A549 (cell line): ENCODE data around the gene ARL17B. TPM values are rescaled to one million over a fixed set of nuclear protein-coding genes. Genes with fewer than 3 reads are reported as not detected.

Experiments
- ATAC-seq, 2 experiments: fragments of 200-7000 bp in 1 of 2; fragments of >200 bp in 1 of 2; cut with Nextera tagmentation in 1 of 2; cut with Tn5 transposase in 1 of 2; 3 replicates each; pipeline versions ENCODE4 v1.8.0 to v1.9.1; 2018 to 2020; ENCODE audit warnings: mild to moderate bottlenecking in 1 of 2, moderate library complexity in 1 of 2
- CTCF ChIA-PET: fragments of 300-600 bp; sonication (Branson Sonifier 250); formaldehyde crosslinking; extraction: SDS; loops from one replicate; lab custom pipeline; 2021; ENCODE audit warnings: antibody characterized with exemption, inconsistent platforms; lab: Yijun Ruan, JAX
- POLR2A ChIA-PET: fragments of 350-600 bp; formaldehyde crosslinking; extraction: SDS; loops from one replicate; lab custom pipeline; 2021; ENCODE audit warnings: antibody characterized with exemption, inconsistent platforms; lab: Yijun Ruan, JAX
- DNase-seq, 2 experiments: peaks; one replicate each; pipeline versions ENCODE4 v3.0.0 to v3.0.0-alpha.2; 2011 to 2016; ENCODE audit warnings: low read depth in 1 of 2, low spot score in 1 of 2
- FAIRE-seq: peaks from 2 replicates; lab custom pipeline; 2011; peaks lifted over from hg19 to GRCh38; lab: Jason Lieb, UNC
- H3K27ac ChIP-seq, 2 experiments: fragments of >200 bp; sonication (Bioruptor Twin); formaldehyde crosslinking; 3 replicates each; pipeline ENCODE4 v1.5.1; 2016 to 2017
- H3K4me1 ChIP-seq: fragments of >200 bp; sonication (Bioruptor Twin); formaldehyde crosslinking; 3 replicates; pipeline ENCODE4 v1.6.1; 2016
- H3K4me2 ChIP-seq: fragments of >200 bp; sonication (Bioruptor Twin); formaldehyde crosslinking; 3 replicates; pipeline ENCODE4 v1.6.1; 2016
- H3K4me3 ChIP-seq: fragments of >200 bp; sonication (Bioruptor Twin); formaldehyde crosslinking; 3 replicates; pipeline ENCODE4 v1.5.1; 2016
- H3K9me3 ChIP-seq: fragments of >200 bp; sonication (Bioruptor Twin); formaldehyde crosslinking; 3 replicates; pipeline ENCODE4 v1.6.1; 2016
- BHLHE40 ChIP-seq: IDR thresholded peaks from 2 replicates; pipeline ENCODE4 v1.6.1; 2012; ENCODE audit warnings: low read depth, low read length, inconsistent platforms
- CBX2 ChIP-seq: fragments of 200-600 bp; sonication (generic); IDR thresholded peaks from 2 replicates; pipeline ENCODE4 v1.6.1; 2016; ENCODE audit warnings: low read depth, mild to moderate bottlenecking, borderline replicate concordance
- CBX8 ChIP-seq: fragments of 200-600 bp; sonication (generic); IDR thresholded peaks from 2 replicates; pipeline ENCODE4 v1.6.1; 2016
- EHMT2 ChIP-seq: fragments of 200-600 bp; sonication (generic); IDR thresholded peaks from 2 replicates; pipeline ENCODE4 v1.6.1; 2016; ENCODE audit warnings: antibody characterized with exemption, low read depth, mild to moderate bottlenecking, moderate library complexity
- FOSB ChIP-seq: fragments of 250-450 bp; sonication (Bioruptor Pico); IDR thresholded peaks from 2 replicates; pipeline ENCODE4 v1.5.0; 2020; ENCODE audit warnings: mild to moderate bottlenecking, moderate library complexity
- FOXS1 ChIP-seq: fragments of 250-450 bp; sonication (Bioruptor Pico); IDR thresholded peaks from 2 replicates; pipeline ENCODE4 v1.5.0; 2020; ENCODE audit warnings: mild to moderate bottlenecking, moderate library complexity
- HOXB13 ChIP-seq: fragments of 250-450 bp; sonication (Bioruptor Pico); IDR thresholded peaks from 2 replicates; pipeline ENCODE4 v1.5.0; 2020; ENCODE audit warnings: low read depth, mild to moderate bottlenecking, moderate library complexity
- JUN ChIP-seq, 2 experiments: fragments of >200 bp; sonication (Bioruptor Twin); formaldehyde crosslinking; IDR thresholded peaks; 2 replicates in 1 of 2; 3 replicates in 1 of 2; pipeline ENCODE4 v1.6.1; 2016 to 2017
- JUNB ChIP-seq: fragments of >200 bp; sonication (Bioruptor Twin); formaldehyde crosslinking; IDR thresholded peaks from 2 replicates; pipeline ENCODE4 v1.6.1; 2016
- KDM5A ChIP-seq: fragments of 200-600 bp; sonication (generic); IDR thresholded peaks from 2 replicates; pipeline ENCODE4 v1.6.1; 2016; ENCODE audit warnings: antibody characterized with exemption, mild to moderate bottlenecking
- MAZ ChIP-seq: fragments of 150-350 bp; IDR thresholded peaks from 2 replicates; pipeline ENCODE4 v1.6.1; 2014; ENCODE audit warnings: antibody characterized with exemption, low read depth, low read length, borderline replicate concordance
- POLR2A ChIP-seq: IDR thresholded peaks from 2 replicates; pipeline ENCODE4 v1.6.1; 2012; ENCODE audit warnings: mild to moderate bottlenecking, low read length
- POLR2AphosphoS2 ChIP-seq: conservative IDR thresholded peaks from 2 replicates; pipeline ENCODE4 v1.6.1; 2012; ENCODE audit warnings: low read length, improper control_type of control experiment, inconsistent platforms
- RAD21 ChIP-seq, 2 experiments: fragments of >200 bp in 1 of 2; sonication (Bioruptor Twin) in 1 of 2; formaldehyde crosslinking in 1 of 2; IDR thresholded peaks in 1 of 2; conservative IDR thresholded peaks in 1 of 2; 2 replicates in 1 of 2; 3 replicates in 1 of 2; pipeline ENCODE4 v1.6.1; 2012 to 2018; ENCODE audit warnings: inconsistent platforms in 1 of 2
- RNF2 ChIP-seq: fragments of 200-600 bp; sonication (generic); IDR thresholded peaks from 2 replicates; pipeline ENCODE4 v1.6.1; 2016; ENCODE audit warnings: low read depth, mild to moderate bottlenecking, antibody characterized with exemption, moderate library complexity, borderline replicate concordance
- SMC3 ChIP-seq: fragments of >200 bp; sonication (Bioruptor Twin); formaldehyde crosslinking; IDR thresholded peaks from 3 replicates; pipeline ENCODE4 v1.6.1; 2018; ENCODE audit warnings: inconsistent platforms
- ZC3H11A ChIP-seq: fragments of 450-650 bp; IDR thresholded peaks from 2 replicates; pipeline ENCODE4 v1.6.1; 2014; ENCODE audit warnings: antibody characterized with exemption, mild to moderate bottlenecking
- ZFP36 ChIP-seq: fragments of 450-650 bp; IDR thresholded peaks from 2 replicates; pipeline ENCODE4 v1.6.1; 2014; ENCODE audit warnings: borderline replicate concordance; ENCODE audit not compliant: partially characterized antibody
- WGBS: methylation state at CpG from one replicate; pipeline ENCODE4 v1.1.6; 2017; ENCODE audit errors: missing lambda C conversion rate; 5-methylcytosine and 5-hydroxymethylcytosine counted together
- polyA plus RNA-seq, 4 experiments: library from polyadenylated mRNA; depleted of rRNA in 3 of 4; stranded (reverse); fragments of >200 nt; fragmentation: RNase III in 1 of 4; extraction: RNeasy Plus Mini Kit Qiagen cat#74134 plus additional on column Dnase treatment in 1 of 4; gene quantifications; 2 replicates in 3 of 4; 3 replicates in 1 of 4; pipeline ENCODE4 v1.2.3, GENCODE V29; 2011 to 2017
- TF ChIP-seq, protein P1 (sequence below): fragments of 250-450 bp; sonication (Bioruptor Pico); IDR thresholded peaks from 2 replicates; pipeline ENCODE4 v1.5.0; 2021; ENCODE audit warnings: mild to moderate bottlenecking, moderate library complexity, borderline replicate concordance
- TF ChIP-seq, protein P2 (sequence below): fragments of >200 bp; sonication (Bioruptor Twin); formaldehyde crosslinking; IDR thresholded peaks from 2 replicates; pipeline ENCODE4 v1.6.1; 2016
- TF ChIP-seq, protein P3 (sequence below): IDR thresholded peaks from 2 replicates; pipeline ENCODE4 v1.6.1; 2012
- TF ChIP-seq, protein P4 (sequence below): fragments of 450-650 bp; IDR thresholded peaks from 2 replicates; pipeline ENCODE4 v1.6.1; 2014; ENCODE audit warnings: antibody characterized with exemption

Gene ARL17B
- polyA plus RNA-seq, 2 of the 4 experiments (the other 2 are of a cell fraction), result 7.2 to 9.7 TPM

DNA sequence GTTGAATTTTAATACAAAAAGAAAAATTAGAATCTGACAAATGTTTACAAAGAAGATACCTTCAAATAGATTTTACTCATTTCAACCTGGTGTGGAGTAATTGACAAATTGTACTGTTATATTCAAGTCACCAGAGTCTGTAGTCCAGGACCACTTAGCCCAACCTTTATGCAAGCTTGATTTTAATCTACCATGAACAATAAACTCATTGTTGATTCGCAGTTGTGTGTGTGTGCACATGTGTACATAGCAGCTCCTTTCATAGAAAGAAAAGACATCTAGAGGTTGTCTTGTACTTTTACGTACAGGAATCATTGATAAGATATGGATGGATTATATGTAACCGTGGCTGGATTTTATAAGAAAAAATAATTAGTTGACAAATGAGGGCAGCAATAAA is 87.3 kb downstream of the ARL17B start (continued):
- TF ChIP-seq FOXS1 (CRISPR knock-in tag), result no peak
- no peak for TF ChIP-seq RNF2
- TF ChIP-seq ZFP36, result no peak
- TF ChIP-seq BHLHE40, result no peak
- no peak for TF ChIP-seq FOSB (CRISPR knock-in tag)
- TF ChIP-seq, all 56 proteins: peak for 0

DNA sequence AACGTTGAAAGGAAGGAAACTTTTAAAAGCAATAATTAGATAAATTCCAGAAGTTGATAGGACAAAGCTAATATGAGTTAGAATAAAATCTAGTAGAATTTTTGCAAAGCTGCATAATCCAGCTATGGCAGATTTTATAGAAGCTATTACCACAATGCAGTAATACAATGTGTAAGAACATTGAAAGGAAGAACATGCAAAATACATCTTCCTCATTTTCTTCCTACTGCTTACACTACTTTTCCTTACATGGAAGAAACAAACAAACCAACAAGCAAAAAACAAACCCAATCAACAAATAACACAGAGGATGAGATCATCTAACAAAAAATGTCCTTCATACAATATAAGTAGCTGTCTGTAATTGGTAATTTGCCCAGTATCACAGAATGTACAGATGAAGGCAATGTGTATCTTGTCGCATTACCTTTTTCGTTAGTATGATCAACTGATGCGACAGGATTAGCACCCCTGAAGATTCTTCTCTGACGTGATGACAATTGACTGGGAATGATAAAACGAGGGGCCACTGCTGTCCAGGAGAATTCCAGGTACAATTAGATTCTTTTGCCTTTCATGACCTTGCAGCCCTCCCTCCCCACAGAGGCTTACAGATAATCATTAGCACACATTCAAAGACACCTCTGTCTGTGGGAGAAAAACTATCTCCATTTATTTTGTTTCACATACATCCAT is 87.9 kb downstream of the ARL17B start:
- ChIA-PET POLR2A (no interaction called here), CTCF (interaction anchor here (0.6 to 20.4 kb wide), 7 partner anchors 14 to 1850 kb away, joined by 3 to 169 read pairs (median 5); partner anchors contain the start of gene KANSL1)
- FAIRE-seq, result peak; percentile 51
- H3K27ac ChIP-seq, result no peak overlapping the region
- no peak overlapping the region for H3K4me3 ChIP-seq
- TF ChIP-seq POLR2A (no peak), RAD21 (conservative IDR thresholded peaks at IDR 0.05 in 1 of 2, IDR thresholded peaks at IDR 0.05 in 1 of 2) (no peak), CBX8 (no peak), CBX2 (no peak), EHMT2 (no peak), JUNB (no peak)
- TF ChIP-seq, protein P1, sequence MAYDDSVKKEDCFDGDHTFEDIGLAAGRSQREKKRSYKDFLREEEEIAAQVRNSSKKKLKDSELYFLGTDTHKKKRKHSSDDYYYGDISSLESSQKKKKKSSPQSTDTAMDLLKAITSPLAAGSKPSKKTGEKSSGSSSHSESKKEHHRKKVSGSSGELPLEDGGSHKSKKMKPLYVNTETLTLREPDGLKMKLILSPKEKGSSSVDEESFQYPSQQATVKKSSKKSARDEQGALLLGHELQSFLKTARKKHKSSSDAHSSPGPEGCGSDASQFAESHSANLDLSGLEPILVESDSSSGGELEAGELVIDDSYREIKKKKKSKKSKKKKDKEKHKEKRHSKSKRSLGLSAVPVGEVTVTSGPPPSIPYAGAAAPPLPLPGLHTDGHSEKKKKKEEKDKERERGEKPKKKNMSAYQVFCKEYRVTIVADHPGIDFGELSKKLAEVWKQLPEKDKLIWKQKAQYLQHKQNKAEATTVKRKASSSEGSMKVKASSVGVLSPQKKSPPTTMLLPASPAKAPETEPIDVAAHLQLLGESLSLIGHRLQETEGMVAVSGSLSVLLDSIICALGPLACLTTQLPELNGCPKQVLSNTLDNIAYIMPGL (CRISPR knock-in tag), result no peak
- H3K4me2 ChIP-seq, result no peak overlapping the region
- H3K9me3 ChIP-seq, result no peaks in the 10 kb centered on the region
- no peak for ATAC-seq
- WGBS, result 48% methylated on average over 6 of the region's 6 CpGs
- no peaks in the 10 kb centered on the region for H3K4me1 ChIP-seq
- no peak for DNase-seq

DNA sequence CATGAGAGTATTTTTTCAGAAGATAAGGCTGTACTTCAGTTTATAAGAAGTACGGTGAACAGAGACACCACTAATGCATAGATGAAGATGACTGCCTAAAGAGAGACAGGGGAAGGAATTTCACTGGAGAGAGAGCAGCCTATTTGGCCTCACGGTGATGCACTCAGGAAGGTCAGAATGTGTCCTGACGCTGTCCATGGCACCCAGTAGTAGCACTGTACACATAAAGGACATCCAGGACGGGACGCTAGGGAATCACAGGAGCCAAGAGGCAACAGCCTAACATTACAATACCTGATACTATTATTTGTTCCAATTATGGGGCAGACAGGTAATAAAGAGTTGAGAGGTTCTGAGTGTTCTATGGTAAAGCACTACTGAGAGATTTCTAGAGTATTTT is 91.5 kb downstream of the ARL17B start:
- H3K4me3 ChIP-seq, result no peak overlapping the region
- FAIRE-seq (no peak), ATAC-seq (no peak), DNase-seq (no peak)
- WGBS, result 59% methylated on average over 5 of the region's 5 CpGs
- TF ChIP-seq POLR2AphosphoS2, result no peak
- ChIA-PET CTCF (interaction anchor here (0.6 to 20.4 kb wide), 7 partner anchors 9 to 259 kb away, joined by 3 to 169 read pairs (median 4); partner anchors contain the start of gene KANSL1), POLR2A (no interaction called here)
- H3K4me1 ChIP-seq, result peaks cover 8% of the 10 kb centered on the region; the same call in 2 of the 3 replicates
- no peak overlapping the region for H3K4me2 ChIP-seq
- no peaks in the 10 kb centered on the region for H3K9me3 ChIP-seq
- H3K27ac ChIP-seq, result no peak overlapping the region

DNA sequence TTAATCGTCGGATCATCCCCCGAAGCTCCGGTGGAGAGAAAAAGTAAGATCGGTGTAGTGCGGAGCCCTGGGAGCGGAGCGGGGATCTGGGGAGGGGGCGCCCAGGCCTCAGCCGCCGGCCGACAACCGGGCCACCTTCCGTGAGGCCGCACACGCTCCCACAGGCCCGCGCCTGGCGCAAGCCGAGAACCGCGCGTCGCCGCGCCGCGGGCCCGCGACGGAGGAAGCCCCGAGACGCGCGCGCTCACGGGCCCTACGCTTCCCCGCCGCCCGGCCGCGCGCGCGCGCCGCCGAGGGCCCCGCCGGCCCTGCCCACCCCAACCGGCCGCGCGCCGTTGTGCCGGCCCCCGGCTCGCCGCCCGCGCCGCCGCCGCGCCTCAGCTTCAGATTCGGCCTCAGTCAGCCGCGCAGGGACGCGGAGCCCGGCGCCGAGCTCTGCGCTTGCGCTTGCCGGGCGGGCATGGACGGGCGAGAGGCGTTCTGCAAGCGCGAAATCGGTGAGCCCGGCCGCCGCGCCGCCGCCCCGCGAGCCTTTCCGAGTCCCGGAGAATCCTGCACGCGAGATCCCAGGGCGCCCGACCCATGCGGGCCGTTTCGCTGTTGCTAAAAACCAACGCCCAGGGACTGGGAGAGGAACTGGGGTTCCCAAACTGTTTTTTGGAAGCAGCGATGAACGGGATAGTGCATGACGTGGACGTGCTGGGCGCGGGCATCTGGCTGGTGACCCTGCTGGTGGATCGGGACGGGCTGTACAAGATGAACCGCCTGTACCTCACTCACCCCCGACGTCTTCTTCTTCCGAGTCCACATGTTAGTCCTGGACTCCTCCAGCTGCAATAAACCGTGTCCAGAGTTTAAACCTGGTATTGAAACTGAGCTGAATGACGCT is 94.7 kb downstream of the ARL17B start:
- no peaks in the 10 kb centered on the region for H3K9me3 ChIP-seq
- peak overlapping the region; percentile 87 to 88 for H3K27ac ChIP-seq
- peak overlapping the region; percentile 70 for H3K4me2 ChIP-seq
- ATAC-seq, result peak; percentile 88 to 93
- FAIRE-seq, result no peak
- ChIA-PET CTCF (interaction anchor here (0.6 to 20.4 kb wide), 12 partner anchors 10 to 683 kb away, joined by 3 to 169 read pairs (median 4); partner anchors contain the start of gene KANSL1), POLR2A (interaction anchor here (0.6 to 2.4 kb wide), 9 partner anchors 9 to 681 kb away, joined by 3 to 15 read pairs (median 5); partner anchors contain the start of gene KANSL1)
- H3K4me1 ChIP-seq, result peaks cover 20% of the 10 kb centered on the region; the same call in 2 of the 3 replicates
- 2% methylated on average over 67 of the region's 116 CpGs for WGBS
- peak; percentile 94 to 98 for DNase-seq
- H3K4me3 ChIP-seq, result peak overlapping the region; percentile 58
- no peak for TF ChIP-seq CBX8
- no peak for TF ChIP-seq FOXS1 (CRISPR knock-in tag)
- peak; percentile 89 for TF ChIP-seq HOXB13 (CRISPR knock-in tag)
- TF ChIP-seq, protein P2, sequence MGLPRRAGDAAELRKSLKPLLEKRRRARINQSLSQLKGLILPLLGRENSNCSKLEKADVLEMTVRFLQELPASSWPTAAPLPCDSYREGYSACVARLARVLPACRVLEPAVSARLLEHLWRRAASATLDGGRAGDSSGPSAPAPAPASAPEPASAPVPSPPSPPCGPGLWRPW, result no peak
- TF ChIP-seq JUN (IDR thresholded peaks at IDR 0.05), result peak in 1 of 2 experiments; percentile 67; a peak in 3 of 5 replicates
- TF ChIP-seq KDM5A, result no peak
- TF ChIP-seq, protein P3, sequence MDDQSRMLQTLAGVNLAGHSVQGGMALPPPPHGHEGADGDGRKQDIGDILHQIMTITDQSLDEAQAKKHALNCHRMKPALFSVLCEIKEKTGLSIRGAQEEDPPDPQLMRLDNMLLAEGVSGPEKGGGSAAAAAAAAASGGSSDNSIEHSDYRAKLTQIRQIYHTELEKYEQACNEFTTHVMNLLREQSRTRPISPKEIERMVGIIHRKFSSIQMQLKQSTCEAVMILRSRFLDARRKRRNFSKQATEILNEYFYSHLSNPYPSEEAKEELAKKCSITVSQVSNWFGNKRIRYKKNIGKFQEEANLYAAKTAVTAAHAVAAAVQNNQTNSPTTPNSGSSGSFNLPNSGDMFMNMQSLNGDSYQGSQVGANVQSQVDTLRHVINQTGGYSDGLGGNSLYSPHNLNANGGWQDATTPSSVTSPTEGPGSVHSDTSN, result no peak
- TF ChIP-seq FOSB (CRISPR knock-in tag), result no peak
- TF ChIP-seq SMC3, result peak; percentile 34; the same call in 1 of the 3 replicates
- no peak for TF ChIP-seq ZC3H11A
- TF ChIP-seq MAZ, result no peak
- TF ChIP-seq, protein P4, sequence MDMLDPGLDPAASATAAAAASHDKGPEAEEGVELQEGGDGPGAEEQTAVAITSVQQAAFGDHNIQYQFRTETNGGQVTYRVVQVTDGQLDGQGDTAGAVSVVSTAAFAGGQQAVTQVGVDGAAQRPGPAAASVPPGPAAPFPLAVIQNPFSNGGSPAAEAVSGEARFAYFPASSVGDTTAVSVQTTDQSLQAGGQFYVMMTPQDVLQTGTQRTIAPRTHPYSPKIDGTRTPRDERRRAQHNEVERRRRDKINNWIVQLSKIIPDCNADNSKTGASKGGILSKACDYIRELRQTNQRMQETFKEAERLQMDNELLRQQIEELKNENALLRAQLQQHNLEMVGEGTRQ, result no peak; the same call in 1 of the 2 replicates
